Psoas muscle (tissue), 8 donors: ENCODE data around the gene CYB5R3. TPM values are rescaled to one million over a fixed set of nuclear protein-coding genes. Genes with fewer than 3 reads are reported as not detected.

Experiments
- ATAC-seq, 4 donors: fragments of 200-7000 bp; cut with Tn5 transposase; one replicate each; pipeline ENCODE4 v1.9.1; 2020; ENCODE audit warnings: moderate library complexity in 3 of 4, mild to moderate bottlenecking in 2 of 4
- DNase-seq, 2 donors: peaks; one replicate each; pipeline ENCODE4 v3.0.0-alpha.2; 2020
- H3K27ac ChIP-seq: fragments of 200-600 bp; one replicate; pipeline ENCODE4 v1.8.0; 2022
- H3K27me3 ChIP-seq, 3 donors: fragments of 200-600 bp in 1 of 3; one replicate each; pipeline versions ENCODE4 v1.6.1 to v1.8.0; 2013 to 2022; ENCODE audit warnings: low read length in 2 of 3, mild to moderate bottlenecking in 2 of 3, moderate library complexity in 1 of 3; ENCODE audit not compliant: insufficient read depth in 3 of 3
- H3K36me3 ChIP-seq, 2 donors: fragments of 200-600 bp in 1 of 2; one replicate each; pipeline versions ENCODE4 v1.6.1 to v1.8.0; 2013 to 2022; ENCODE audit warnings: low read depth in 1 of 2, mild to moderate bottlenecking in 1 of 2, moderate library complexity in 1 of 2; ENCODE audit not compliant: insufficient read depth in 1 of 2
- H3K4me1 ChIP-seq: fragments of 200-600 bp; one replicate; pipeline ENCODE4 v1.8.0; 2022
- H3K4me3 ChIP-seq: fragments of 200-600 bp; one replicate; pipeline ENCODE4 v1.8.0; 2022; ENCODE audit warnings: mild to moderate bottlenecking
- H3K9me3 ChIP-seq: fragments of 200-600 bp; one replicate; pipeline ENCODE4 v1.8.0; 2022
- WGBS, 3 donors: extraction: QIAGEN DNeasy Blood & Tissue Kit; methylation state at CpG; one replicate each; pipeline versions ENCODE4 v1.1.6 to v1.1.7; 2013; 5-methylcytosine and 5-hydroxymethylcytosine counted together
- intact Hi-C, 2 donors: fragments of 100-400 bp; cut with DNase I; formaldehyde crosslinking; loops; one replicate each; pipeline versions ENCODE4 v1.11.0 to v1.14.2; 2022
- polyA plus RNA-seq, 3 donors: library from polyadenylated mRNA; stranded (reverse); fragments of 200-250 nt; gene quantifications; one replicate each; pipeline ENCODE4 v1.2.3, GENCODE V29; 2013
- total RNA-seq, 4 donors: library from RNA; stranded (reverse); fragmentation: NEBNext Ultra II Directional in 2 of 4; extraction: Animal tissue kit (Norgen Biotek cat#: 25700) in 2 of 4; gene quantifications; one replicate each; pipeline versions ENCODE4 v1.2.1 to v1.2.4, GENCODE V29; 2021 to 2023
- TF ChIP-seq, protein P1 (sequence below): fragments of 200-600 bp; IDR thresholded peaks from one replicate; pipeline ENCODE4 v1.8.0; 2022; ENCODE audit warnings: antibody characterized with exemption
- donor health status: healthy with polysubstance abuse.
- donor health status: DM: no; HTN: no; CAD: no; lungs with moderate emphysema.
- donor health status: Bipolar disorder and iron deficiency.
- donor health status: healthy.
- donor health status: DM: yes; HTN: yes; CAD: no.
- donor health status: DM: no; HTN: no; CAD: no.
- donor health status: DM: no; HTN: no; CAD: no.
- donor health status: DM: yes; HTN: yes; CAD: no.

The CYB5R3 gene
- total and polyA plus RNA-seq, 7 donors = 120 to 230 (median 172) TPM

DNA sequence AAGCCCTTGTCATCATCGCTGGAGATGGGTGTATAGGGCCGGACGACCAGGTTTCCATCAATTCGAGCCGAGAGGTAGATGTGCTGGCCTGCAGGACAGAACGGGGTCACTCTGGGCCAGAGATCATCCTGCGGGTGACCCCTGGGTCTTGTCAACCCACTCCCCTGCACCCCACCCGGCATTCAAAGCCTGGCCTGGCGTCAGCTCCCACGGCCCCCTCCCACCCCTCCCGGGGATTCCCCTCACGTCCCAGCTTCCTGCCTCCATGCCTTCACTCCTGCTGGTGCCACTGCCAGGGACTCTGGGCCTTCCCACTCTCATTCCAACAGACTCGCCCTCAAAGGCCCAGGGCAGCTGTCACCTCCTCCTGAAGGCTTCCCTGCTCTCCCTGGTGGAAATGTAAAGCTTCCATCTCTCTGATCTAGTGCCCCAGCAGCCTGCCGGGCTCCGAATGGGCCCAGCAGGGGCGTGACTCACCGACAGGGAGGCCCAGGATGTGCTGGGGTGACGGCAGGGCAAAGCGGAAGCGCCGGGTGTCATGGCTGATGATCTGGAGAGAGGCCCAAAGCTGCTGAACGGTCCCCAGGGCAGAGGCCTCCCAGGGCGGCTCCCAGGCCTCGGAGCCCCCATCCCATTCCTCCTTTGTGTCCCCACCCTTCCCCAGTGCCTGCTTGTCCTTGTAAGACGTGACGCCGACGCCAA, 18.1 kb downstream of the CYB5R3 start:
- Histone ChIP-seq H3K27ac (no peak overlapping the region), H3K36me3 (peaks cover 11 to 88% of the 10 kb centered on the region in 2 donors), H3K4me3 (no peak overlapping the region), H3K9me3 (no peaks in the 10 kb centered on the region), H3K4me1 (peaks cover 19% of the 10 kb centered on the region), H3K27me3 (no peaks in the 10 kb centered on the region)
- DNase-seq (no peak), ATAC-seq (no peak)
- TF ChIP-seq, protein P1, sequence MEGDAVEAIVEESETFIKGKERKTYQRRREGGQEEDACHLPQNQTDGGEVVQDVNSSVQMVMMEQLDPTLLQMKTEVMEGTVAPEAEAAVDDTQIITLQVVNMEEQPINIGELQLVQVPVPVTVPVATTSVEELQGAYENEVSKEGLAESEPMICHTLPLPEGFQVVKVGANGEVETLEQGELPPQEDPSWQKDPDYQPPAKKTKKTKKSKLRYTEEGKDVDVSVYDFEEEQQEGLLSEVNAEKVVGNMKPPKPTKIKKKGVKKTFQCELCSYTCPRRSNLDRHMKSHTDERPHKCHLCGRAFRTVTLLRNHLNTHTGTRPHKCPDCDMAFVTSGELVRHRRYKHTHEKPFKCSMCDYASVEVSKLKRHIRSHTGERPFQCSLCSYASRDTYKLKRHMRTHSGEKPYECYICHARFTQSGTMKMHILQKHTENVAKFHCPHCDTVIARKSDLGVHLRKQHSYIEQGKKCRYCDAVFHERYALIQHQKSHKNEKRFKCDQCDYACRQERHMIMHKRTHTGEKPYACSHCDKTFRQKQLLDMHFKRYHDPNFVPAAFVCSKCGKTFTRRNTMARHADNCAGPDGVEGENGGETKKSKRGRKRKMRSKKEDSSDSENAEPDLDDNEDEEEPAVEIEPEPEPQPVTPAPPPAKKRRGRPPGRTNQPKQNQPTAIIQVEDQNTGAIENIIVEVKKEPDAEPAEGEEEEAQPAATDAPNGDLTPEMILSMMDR = no peak
- intact Hi-C loops = no loop called here
- 88 to 89% (median 88%) methylated on average over 25 to 28 of the region's 28 CpGs for WGBS, 3 donors

DNA sequence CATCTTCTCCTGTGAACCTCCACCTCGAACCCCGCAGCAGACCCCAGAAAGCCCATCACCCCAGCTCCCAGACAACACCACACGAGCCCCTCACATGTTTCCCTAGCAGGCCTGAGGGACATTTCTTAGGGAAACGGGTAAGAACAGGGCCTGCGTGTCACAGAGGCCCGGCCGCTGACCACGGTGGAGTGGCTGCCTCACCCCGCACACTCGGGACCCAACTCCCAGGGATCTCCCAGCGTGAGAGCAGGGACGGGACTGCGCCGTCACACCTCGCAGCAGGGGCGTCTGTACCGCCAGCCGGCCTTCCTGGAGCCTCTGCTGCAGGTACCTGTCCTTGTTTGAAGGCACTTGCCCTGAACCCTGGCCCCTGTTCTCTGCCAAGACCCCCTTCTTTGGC, 19.0 kb downstream of the CYB5R3 start:
- ATAC-seq (no peak), DNase-seq (no peak)
- H3K27me3 ChIP-seq = no peaks in the 10 kb centered on the region
- no peak overlapping the region for H3K27ac ChIP-seq
- H3K4me1 ChIP-seq = peaks cover 12% of the 10 kb centered on the region
- peaks cover 11 to 94% of the 10 kb centered on the region in 2 donors for H3K36me3 ChIP-seq
- WGBS, 3 donors = 96 to 98% (median 98%) methylated on average over 18 of the region's 18 CpGs
- intact Hi-C loops = no loop called here
- no peaks in the 10 kb centered on the region for H3K9me3 ChIP-seq
- TF ChIP-seq, protein P1 = no peak
- H3K4me3 ChIP-seq = no peak overlapping the region

DNA sequence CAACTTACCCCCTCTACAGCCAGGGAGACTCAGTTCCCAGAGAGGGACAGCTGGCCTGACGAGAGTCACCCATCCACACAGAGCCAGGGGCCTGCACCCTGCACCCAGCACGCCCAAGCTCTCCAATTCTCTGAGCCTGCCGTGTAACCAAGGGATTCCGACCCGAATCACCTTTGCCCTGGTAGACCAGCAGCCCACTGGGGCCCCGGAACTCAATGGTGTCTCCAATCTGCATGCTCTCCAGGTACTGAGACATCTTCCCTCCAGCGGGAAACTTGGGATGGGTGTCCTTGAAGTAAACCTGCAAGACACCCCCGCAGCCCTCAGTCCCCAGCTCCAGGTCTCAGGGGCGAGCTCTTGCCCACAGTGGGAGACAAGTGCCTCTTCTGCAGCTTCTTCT, 21.2 kb downstream of the CYB5R3 start:
- WGBS, 3 donors = 93 to 95% (median 94%) methylated on average over 8 to 9 of the region's 9 CpGs
- intact Hi-C loops = no loop called here
- Histone ChIP-seq H3K36me3 (peaks cover 11 to 95% of the 10 kb centered on the region in 2 donors), H3K27me3 (no peaks in the 10 kb centered on the region), H3K4me3 (no peak overlapping the region), H3K4me1 (no peaks in the 10 kb centered on the region), H3K27ac (no peak overlapping the region), H3K9me3 (no peaks in the 10 kb centered on the region)
- ATAC-seq = no peak
- no peak for DNase-seq
- TF ChIP-seq, protein P1 = no peak

DNA sequence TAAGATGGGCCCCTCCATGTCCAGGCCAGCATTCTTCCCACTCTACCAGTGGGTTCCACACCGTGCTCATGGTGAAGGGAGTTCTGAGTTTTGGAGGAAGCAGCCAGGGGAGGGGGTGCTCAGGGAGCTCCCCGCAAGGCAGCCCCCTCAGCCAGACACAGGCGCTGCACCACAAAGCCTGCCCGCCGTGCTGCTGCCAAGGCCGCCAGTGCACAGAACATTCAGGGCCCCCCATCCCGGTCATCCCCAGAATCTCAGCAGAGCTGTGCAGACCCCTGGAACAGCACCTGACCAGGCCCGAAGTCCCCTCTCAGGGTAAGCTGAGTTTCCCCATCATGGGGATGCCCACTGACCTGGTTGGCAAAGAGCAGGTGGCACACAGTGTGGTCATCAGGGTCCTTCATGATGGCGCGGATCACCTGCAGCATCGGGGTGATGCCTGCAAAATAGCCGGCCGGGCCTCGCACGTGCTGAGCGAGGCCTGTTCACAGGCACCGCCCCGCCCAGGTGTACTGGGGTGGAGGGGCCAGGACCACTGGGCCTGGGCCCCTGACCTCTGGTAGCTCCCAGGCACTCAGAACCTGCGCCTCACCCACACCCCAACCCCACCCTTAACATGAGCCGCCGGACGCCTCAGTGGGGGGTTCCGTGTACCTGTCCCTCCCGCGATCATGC, 22.1 kb downstream of the CYB5R3 start:
- Histone ChIP-seq H3K9me3 (no peaks in the 10 kb centered on the region), H3K4me3 (no peak overlapping the region), H3K36me3 (peaks cover 11 to 93% of the 10 kb centered on the region in 2 donors), H3K27me3 (no peaks in the 10 kb centered on the region), H3K27ac (no peak overlapping the region), H3K4me1 (peaks cover 4% of the 10 kb centered on the region)
- WGBS, 3 donors = 93 to 96% (median 95%) methylated on average over 25 of the region's 25 CpGs
- intact Hi-C loops = no loop called here
- DNase-seq (no peak), ATAC-seq (no peak)
- TF ChIP-seq, protein P1 = no peak
